B cell (primary cell): ENCODE data around the gene VEGFB. TPM values are rescaled to one million over a fixed set of nuclear protein-coding genes. Genes with fewer than 3 reads are reported as not detected.

Experiments used
- ATAC-seq: fragments of 200-7000 bp; cut with Tn5 transposase; one replicate; pipeline ENCODE4 v1.10.0; 2021; ENCODE audit warnings: low read depth, mild to moderate bottlenecking, moderate number of reproducible peaks, moderate library complexity
- CTCF ChIA-PET: fragments of 350-600 bp; sonication (Branson Sonifier 250); formaldehyde crosslinking; loops from one replicate; lab custom pipeline; 2021; ENCODE audit warnings: antibody characterized with exemption, inconsistent platforms; lab: Charles Lee
- POLR2A ChIA-PET: fragments of 350-600 bp; sonication (Branson Sonifier 250); formaldehyde crosslinking; loops from one replicate; lab custom pipeline; 2021; ENCODE audit warnings: antibody characterized with exemption; lab: Charles Lee
- DNase-seq: peaks from one replicate; pipeline ENCODE4 v3.0.0; 2013
- H2AFZ ChIP-seq: 2 replicates; pipeline ENCODE4 v1.6.1; 2012; ENCODE audit warnings: mild to moderate bottlenecking, low read depth, low read length; ENCODE audit not compliant: insufficient read depth, poor library complexity, severe bottlenecking
- H3K27ac ChIP-seq, 2 donors: 1 replicate in 1 of 2; 2 replicates in 1 of 2; pipeline ENCODE4 v1.5.1; 2012 to 2013; ENCODE audit warnings: low read length in 2 of 2, mild to moderate bottlenecking in 2 of 2, moderate library complexity in 1 of 2
- H3K27me3 ChIP-seq, 4 experiments: fragments of 200-600 bp in 1 of 4; sonication (generic) in 1 of 4; replicated peaks in 1 of 4; 1 replicate in 2 of 4; 2 replicates in 2 of 4; pipeline versions ENCODE4 v1.6.1 to v1.7.0; 2013 to 2016; ENCODE audit warnings: low read length in 3 of 4, mild to moderate bottlenecking in 2 of 4, mixed read lengths in 1 of 4, moderate library complexity in 1 of 4; ENCODE audit not compliant: insufficient read depth in 4 of 4, control insufficient read depth in 3 of 4; ENCODE audit errors: control extremely low read depth in 1 of 4
- H3K36me3 ChIP-seq, 2 experiments: replicated peaks in 1 of 2; 1 replicate in 1 of 2; 2 replicates in 1 of 2; pipeline versions ENCODE4 v1.6.1 to v1.7.1; 2013; ENCODE audit warnings: low read length in 1 of 2; ENCODE audit not compliant: insufficient read depth in 2 of 2, control insufficient read depth in 1 of 2; ENCODE audit errors: control extremely low read depth in 1 of 2, extremely low read depth in 1 of 2
- H3K4me1 ChIP-seq, 2 donors: fragments of 200-600 bp in 1 of 2; sonication (generic) in 1 of 2; 1 replicate in 1 of 2; 2 replicates in 1 of 2; pipeline versions ENCODE4 v1.5.1 to v1.6.1; 2013 to 2017; ENCODE audit warnings: low read length in 2 of 2; ENCODE audit not compliant: control insufficient read depth in 2 of 2, insufficient read depth in 2 of 2
- H3K4me2 ChIP-seq: replicated peaks from 2 replicates; pipeline ENCODE3; 2012; ENCODE audit warnings: mild to moderate bottlenecking, low read depth, low read length; ENCODE audit not compliant: poor library complexity, severe bottlenecking
- H3K4me3 ChIP-seq, 5 experiments: fragments of 200-600 bp in 1 of 5; sonication (generic) in 1 of 5; 1 replicate in 3 of 5; 2 replicates in 2 of 5; pipeline versions ENCODE4 v1.5.1 to v1.7.0; 2011 to 2016; ENCODE audit warnings: low read length in 4 of 5, mild to moderate bottlenecking in 4 of 5, low read depth in 2 of 5, control low read depth in 1 of 5, moderate library complexity in 1 of 5; ENCODE audit not compliant: insufficient read depth in 1 of 5; ENCODE audit errors: control extremely low read depth in 1 of 5, extremely low read depth in 1 of 5
- H3K79me2 ChIP-seq: fragments of 200-600 bp; sonication (generic); one replicate; pipeline ENCODE4 v1.6.0; 2016; ENCODE audit warnings: low read length; ENCODE audit not compliant: control insufficient read depth, insufficient read depth
- H3K9ac ChIP-seq: fragments of 200-600 bp; sonication (generic); 2 replicates; pipeline ENCODE4 v1.6.1; 2017; ENCODE audit warnings: mild to moderate bottlenecking, low read length, moderate library complexity
- H3K9me3 ChIP-seq, 3 donors: one replicate each; pipeline versions ENCODE4 v1.6.1 to v1.7.1; 2013; ENCODE audit warnings: low read length in 2 of 3; ENCODE audit not compliant: control insufficient read depth in 2 of 3, insufficient read depth in 1 of 3; ENCODE audit errors: control extremely low read depth in 1 of 3
- H4K20me1 ChIP-seq: 2 replicates; pipeline ENCODE4 v1.6.0; 2012; ENCODE audit warnings: mild to moderate bottlenecking, low read length; ENCODE audit not compliant: insufficient read depth, control insufficient read depth, poor library complexity, severe bottlenecking
- H3K27ac Mint-ChIP-seq: one replicate; pipeline ENCODE4 v1.8.0; 2021; ENCODE audit warnings: mixed read lengths
- H3K27me3 Mint-ChIP-seq: one replicate; pipeline ENCODE4 v1.8.0; 2021; ENCODE audit warnings: mixed read lengths
- H3K4me1 Mint-ChIP-seq: one replicate; pipeline ENCODE4 v1.8.0; 2021; ENCODE audit warnings: mixed read lengths
- H3K4me3 Mint-ChIP-seq: one replicate; pipeline ENCODE4 v1.8.0; 2021; ENCODE audit warnings: mixed read lengths
- H3K9me3 Mint-ChIP-seq: one replicate; pipeline ENCODE4 v1.8.0; 2022; ENCODE audit warnings: mixed read lengths; ENCODE audit not compliant: insufficient read depth
- EZH2 ChIP-seq: IDR thresholded peaks from 2 replicates; pipeline ENCODE4 v1.6.1; 2012; ENCODE audit warnings: borderline replicate concordance, low read depth, mild to moderate bottlenecking, moderate library complexity, low read length; ENCODE audit not compliant: insufficient read depth, poor library complexity, severe bottlenecking
- WGBS: methylation state at CpG from one replicate; pipeline ENCODE4 v1.1.5; 2013; ENCODE audit warnings: missing lambda C conversion rate; ENCODE audit not compliant: insufficient coverage; 5-methylcytosine and 5-hydroxymethylcytosine counted together
- intact Hi-C: fragments of 100-400 bp; cut with micrococcal nuclease; formaldehyde crosslinking; loops from one replicate; pipeline ENCODE4 v1.10.0; 2022
- polyA plus RNA-seq: library from polyadenylated mRNA; depleted of rRNA; stranded (reverse); fragments of >200 nt; gene quantifications from 2 replicates; pipeline ENCODE4 v1.2.3, GENCODE V29; 2012
- total RNA-seq, 2 donors: library from RNA; stranded (reverse); fragments of 120-200 nt in 1 of 2; gene quantifications; 1 replicate in 1 of 2; 2 replicates in 1 of 2; pipeline versions ENCODE4 v1.2.3 to v1.2.4, GENCODE V29; 2013 to 2022
- TF ChIP-seq, protein P1 (sequence below): fragments of 200-600 bp; IDR thresholded peaks from one replicate; pipeline ENCODE4 v1.8.0; 2022; ENCODE audit warnings: antibody characterized with exemption, mild to moderate bottlenecking

VEGFB gene
- total and polyA plus RNA-seq, 2 donors (not counting 1 experiment from before 2014, with no cell fraction given): 56.4 to 152 TPM

DNA sequence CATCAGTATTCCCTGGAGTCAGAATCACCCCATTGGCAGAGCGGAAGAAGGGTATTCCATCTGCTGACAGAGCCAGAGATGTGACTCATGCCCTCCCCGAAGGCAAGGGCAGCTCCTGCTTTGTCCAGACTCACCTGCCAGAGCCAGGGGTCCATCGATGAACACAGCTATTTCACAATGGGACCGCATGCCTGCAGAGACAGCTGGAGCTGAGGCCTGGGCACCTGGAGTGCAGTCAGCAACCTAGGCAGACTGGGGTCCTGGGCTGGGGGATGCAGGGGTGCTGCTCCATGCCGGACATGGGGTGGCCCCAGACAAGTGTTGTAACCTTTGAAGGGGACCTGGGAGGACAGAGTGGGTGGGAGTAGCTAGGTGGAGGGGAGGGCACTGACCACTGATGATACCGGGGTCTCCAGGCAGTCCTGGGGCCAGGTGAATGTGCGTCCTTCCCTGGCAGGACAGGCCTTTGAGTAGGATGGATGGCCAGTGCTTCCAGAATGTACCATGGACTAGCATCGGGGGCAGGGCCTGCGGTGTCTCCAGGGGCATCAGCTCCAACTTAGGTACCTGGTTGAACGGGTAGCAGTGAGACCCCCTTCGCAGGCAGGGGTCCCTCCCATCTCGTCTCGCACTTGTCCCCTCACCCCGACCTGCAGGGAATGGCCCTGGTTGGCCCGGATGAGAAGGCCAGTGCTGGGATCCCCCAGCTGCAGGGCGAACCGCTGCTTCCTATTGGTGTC lies 10.1 kb upstream of the VEGFB start:
- H2AFZ ChIP-seq: no peak overlapping the region
- no peak overlapping the region for H3K4me3 ChIP-seq
- peaks cover 0 to 38% of the 10 kb centered on the region in 2 experiments for H3K36me3 ChIP-seq
- no peak for DNase-seq
- H3K27ac ChIP-seq: no peak overlapping the region
- Mint-ChIP-seq H3K27ac (peak overlapping the region; percentile 50), H3K4me1 (peaks cover 30% of the 10 kb centered on the region), H3K9me3 (no peaks in the 10 kb centered on the region), H3K27me3 (no peaks in the 10 kb centered on the region), H3K4me3 (peak overlapping the region; percentile 91)
- H3K27me3 ChIP-seq: no peaks in the 10 kb centered on the region
- H4K20me1 ChIP-seq: peaks cover 19% of the 10 kb centered on the region
- 93% methylated on average over 17 of the region's 17 CpGs for WGBS
- intact Hi-C loops: no loop called here
- H3K9me3 ChIP-seq: no peaks in the 10 kb centered on the region
- TF ChIP-seq, protein P1, sequence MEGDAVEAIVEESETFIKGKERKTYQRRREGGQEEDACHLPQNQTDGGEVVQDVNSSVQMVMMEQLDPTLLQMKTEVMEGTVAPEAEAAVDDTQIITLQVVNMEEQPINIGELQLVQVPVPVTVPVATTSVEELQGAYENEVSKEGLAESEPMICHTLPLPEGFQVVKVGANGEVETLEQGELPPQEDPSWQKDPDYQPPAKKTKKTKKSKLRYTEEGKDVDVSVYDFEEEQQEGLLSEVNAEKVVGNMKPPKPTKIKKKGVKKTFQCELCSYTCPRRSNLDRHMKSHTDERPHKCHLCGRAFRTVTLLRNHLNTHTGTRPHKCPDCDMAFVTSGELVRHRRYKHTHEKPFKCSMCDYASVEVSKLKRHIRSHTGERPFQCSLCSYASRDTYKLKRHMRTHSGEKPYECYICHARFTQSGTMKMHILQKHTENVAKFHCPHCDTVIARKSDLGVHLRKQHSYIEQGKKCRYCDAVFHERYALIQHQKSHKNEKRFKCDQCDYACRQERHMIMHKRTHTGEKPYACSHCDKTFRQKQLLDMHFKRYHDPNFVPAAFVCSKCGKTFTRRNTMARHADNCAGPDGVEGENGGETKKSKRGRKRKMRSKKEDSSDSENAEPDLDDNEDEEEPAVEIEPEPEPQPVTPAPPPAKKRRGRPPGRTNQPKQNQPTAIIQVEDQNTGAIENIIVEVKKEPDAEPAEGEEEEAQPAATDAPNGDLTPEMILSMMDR: no peak
- TF ChIP-seq EZH2: no peak
- H3K9ac ChIP-seq: no peak overlapping the region
- ChIA-PET CTCF (interaction anchor here (0.5 to 5.2 kb wide), 10 partner anchors 9 to 115 kb away, joined by 3 to 70 read pairs (median 4); partner anchors contain the start of genes FERMT3 and STIP1), POLR2A (interaction anchor here (1.2 to 6.3 kb wide), 4 partner anchors 8 to 80 kb away, joined by 3 to 78 read pairs (median 4); partner anchors contain the start of gene FERMT3)
- ATAC-seq: no peak
- no peak overlapping the region for H3K4me2 ChIP-seq
- H3K4me1 ChIP-seq: peaks cover 20 to 33% of the 10 kb centered on the region in 2 donors
- peaks cover 27% of the 10 kb centered on the region for H3K79me2 ChIP-seq
